Stimulated activated CD4-positive, alpha-beta T cell treated with anti-CD3 and anti-CD28 coated beads, TNF-alpha, amount 100 ng/mL, for 4 hours (primary cell): ENCODE results near the gene CCDC187.
A peak's percentile ranks its signal among the peaks of the same experiment; 100 is the strongest.

Experiments used
- DNase-seq, 3 experiments: peaks; one replicate each; pipeline ENCODE4 v3.0.0-alpha.2; 2020; ENCODE audit warnings: low read depth in 3 of 3

The CCDC187 gene

DNA sequence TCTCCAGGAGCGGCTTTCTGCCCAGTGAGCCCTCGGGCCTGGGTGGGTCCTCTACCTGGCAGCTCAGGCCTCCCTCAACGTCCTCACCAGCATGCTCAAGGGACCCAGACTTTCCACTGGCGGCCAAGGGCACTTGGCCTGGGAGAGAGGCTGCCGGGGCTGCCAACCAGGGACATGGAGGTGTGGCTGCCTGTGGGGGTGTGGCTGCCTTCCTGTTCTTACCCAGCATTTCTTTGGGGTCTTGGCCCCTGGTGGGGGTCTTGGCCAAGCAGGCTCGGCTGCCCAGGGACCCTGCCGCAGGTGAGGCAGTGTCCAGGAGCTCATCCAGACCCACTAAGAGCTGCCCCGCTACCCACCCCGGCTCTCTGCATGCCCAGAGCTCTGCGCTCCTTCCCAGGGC is 51.0 kb downstream of the CCDC187 start:
- no peak for DNase-seq

- no peak for DNase-seq
Observed at GRCh38 chr9:136252281-136252680, 51.6 kb downstream of the CCDC187 start.

- DNase-seq: no peak
Observed at GRCh38 chr9:136251264-136252115, 52.4 kb downstream of the CCDC187 start.

DNA sequence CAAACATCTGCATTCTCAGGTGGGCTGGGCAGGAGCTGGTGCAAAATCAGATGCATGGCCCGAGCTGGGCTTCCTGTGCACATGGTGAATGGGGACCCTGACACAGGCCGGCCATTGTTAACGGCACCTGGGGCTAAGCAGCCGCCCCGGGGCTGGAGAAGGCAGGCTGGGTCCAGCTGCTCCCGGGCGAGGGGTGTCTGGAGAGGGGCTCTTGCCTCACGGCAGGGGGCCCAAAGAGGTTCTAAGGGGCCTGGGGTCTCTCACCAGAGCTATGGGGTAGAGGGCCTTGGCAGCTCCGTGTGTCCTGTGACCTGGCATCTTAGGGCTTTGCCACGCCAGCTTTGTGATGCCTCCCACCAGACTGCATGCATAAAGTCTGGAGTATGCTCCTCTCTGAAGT is 53.2 kb downstream of the CCDC187 start:
- DNase-seq: no peak

DNA sequence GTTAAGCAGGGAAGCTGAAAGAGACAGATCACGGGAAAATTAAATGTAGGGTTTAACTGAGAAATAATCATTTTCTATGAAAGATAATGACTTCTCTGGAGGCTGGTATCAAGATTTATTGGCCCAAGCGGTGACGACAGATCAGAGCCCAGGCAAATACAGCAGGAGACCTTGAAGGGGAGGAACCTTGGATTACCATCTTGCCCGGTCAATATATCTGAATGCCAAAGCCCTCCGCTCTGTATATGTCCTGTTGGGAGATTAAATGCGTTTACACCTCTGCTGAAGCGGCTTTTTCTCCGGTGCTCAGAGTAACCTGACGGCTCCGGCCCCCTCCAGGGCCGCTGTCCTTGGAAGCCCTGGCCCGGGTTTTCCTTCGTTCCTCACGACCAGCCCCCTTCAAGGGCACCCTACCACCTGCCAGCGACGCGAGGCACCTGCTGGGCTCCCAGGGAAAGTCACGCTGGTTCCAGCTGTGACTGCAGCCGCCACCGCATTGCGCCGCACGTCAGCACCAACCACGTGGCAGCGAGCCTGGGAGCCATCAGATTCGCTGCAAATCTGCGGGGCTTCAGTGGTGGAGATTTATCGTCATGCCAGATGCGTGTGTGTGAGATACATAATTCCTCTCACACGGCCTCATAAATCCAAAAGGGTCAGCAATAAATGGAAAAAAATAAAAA is 53.9 kb downstream of the CCDC187 start:
- no peak for DNase-seq

GRCh38 chr9:136248951-136249876 is 54.7 kb downstream of the CCDC187 start:
- DNase-seq: no peak

DNA sequence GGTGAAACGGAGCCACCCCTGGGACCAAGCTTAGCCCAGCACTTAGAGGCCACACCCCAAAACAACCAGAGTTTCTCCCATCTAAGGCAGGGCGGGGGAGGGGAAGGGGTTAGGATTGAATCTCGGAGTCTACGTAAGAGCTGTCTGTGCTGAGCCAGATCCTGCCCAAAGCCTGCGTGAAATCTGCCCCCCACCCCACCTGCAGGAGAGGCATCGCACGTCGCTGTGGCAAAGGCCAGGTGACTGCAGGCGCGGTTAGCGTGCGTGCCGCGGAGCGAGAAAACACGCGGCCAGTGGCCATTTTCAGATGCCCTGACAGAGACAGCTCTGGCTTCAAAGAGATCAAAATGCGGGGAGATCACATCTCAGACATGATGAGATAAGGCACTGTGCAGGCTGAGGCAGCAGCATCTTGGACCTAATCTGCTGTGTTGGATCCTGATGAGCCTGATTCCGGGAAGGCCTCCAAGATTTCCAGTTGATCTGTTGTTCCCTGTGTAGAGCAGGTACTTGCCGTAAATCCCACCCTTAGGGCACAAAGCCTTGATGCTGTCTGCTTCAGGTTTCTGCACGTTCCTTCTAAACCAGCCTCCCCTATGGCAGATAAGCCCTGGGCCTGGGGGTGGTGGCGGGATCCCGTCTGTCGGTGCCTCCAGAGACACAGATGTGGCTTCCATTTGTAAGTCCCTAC is 55.8 kb downstream of the CCDC187 start:
- no peak for DNase-seq

DNA sequence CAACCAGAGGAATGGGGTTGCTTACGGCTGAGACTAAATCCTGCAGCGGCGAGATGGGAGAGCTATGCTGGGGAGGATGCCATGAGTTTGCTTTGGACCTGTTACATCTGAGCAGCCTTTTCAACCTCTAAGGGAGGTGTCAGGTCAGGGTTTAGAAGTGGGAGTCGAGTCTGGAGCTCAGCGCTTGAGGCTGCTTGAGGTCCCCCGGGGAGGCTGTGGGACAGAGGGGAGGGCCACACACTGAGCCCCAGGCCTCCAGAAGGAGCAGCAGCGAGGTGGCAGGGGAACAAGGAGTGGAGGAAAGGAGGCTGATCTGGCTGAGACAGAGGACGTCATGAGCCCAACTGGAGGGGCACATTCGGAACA is 56.4 kb downstream of the CCDC187 start:
- no peak for DNase-seq

GRCh38 chr9:136246849-136247550 is 56.9 kb downstream of the CCDC187 start:
- DNase-seq: no peak

- peak; percentile 77 to 78 (median 77) for DNase-seq
Observed at GRCh38 chr9:136245219-136246150, 58.4 kb downstream of the CCDC187 start, which contains the start of gene QSOX2. QSOX2 (minus strand) TSS chr9:136245812; CDS start chr9:136245803, 9 bp downstream.

- DNase-seq: no peak
Observed at GRCh38 chr9:136244969-136245218, 59.0 kb downstream of the CCDC187 start.

DNA sequence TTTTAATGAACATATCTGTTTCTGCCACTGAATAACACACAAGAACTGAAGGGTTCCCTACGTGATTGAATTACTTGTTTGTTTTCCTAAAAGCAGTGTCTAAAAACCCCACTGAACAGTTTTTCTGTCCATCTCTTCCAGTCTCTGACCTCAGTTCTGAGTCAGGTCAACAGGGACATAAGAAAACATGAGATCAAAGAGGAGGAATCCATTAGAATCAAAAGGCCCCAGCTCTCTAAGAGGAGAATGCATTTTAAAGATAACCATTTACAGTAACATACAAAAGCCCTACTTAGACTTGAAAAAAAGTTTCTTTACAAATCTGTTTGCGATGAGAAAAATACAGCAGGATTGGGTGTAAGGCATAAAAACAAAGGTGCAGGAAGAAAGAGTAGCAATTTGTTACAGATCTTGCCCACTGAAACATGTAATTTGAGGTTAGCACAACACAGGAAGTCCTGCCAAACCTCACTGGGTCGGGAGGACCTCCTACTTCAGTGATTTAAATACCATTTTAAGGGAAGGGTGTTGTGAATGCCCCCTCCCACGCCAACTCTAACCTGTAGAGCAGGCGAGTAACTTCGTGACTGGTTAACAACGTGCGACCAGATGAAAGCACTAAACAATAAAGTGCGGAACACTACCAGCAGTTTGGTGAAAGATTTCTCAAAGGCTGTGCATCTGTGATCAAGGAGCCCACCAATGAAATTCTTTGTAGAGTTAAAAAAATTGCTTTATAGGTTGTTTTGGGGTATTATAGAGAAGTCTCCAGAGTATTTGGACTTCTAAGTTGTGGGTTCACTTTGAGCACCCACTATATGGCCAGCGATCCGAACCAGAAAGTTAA is 59.5 kb downstream of the CCDC187 start:
- peak; percentile 25 to 61 (median 44) for DNase-seq

DNA sequence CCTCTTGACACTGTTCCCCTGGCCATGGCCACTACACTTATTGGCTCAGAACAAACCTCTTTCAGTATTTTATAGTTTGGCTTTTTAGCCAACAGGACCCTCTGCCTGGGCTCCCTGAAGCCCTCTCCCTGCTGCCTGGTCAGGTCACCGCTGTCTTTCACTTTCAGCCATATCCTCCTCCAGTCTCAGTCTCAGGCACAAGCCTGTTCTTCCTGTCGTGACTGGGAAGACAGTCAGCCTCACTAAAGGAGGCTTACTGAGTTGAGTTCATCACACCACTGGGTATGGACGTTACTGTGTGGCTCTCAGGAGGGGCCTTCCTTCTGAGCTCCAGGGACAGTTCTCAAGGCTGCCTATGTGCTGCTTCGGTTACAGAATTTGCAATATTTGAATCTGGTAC is 60.3 kb downstream of the CCDC187 start:
- no peak for DNase-seq

DNA sequence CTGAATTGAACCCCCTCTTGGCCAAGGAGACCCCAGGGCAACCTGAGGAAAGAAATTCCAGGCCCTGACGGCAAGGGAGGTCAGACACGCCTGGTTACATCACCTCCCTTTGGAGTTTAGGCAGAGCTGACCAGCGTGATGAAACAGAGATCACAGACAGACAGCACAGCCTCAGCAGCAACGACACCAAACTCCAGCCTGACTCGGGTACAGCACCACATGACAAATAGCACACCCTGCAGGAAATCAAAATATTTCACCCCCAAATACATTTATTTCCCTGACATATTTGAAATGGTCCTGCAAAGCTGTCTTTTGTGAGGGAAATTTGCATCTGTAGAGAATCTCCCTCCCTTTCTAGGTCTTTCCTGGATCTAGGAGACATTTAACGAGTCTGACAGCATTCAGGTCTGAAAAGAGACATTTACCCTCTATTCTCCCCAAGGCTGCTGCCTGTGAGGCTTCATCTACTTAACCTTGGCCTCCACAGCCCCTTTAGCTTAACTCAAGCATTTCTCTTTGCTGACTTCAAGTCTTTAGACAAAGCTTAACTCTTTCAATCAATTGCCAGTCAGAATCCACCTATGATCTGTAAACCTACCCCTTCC is 60.9 kb downstream of the CCDC187 start:
- no peak for DNase-seq

DNA sequence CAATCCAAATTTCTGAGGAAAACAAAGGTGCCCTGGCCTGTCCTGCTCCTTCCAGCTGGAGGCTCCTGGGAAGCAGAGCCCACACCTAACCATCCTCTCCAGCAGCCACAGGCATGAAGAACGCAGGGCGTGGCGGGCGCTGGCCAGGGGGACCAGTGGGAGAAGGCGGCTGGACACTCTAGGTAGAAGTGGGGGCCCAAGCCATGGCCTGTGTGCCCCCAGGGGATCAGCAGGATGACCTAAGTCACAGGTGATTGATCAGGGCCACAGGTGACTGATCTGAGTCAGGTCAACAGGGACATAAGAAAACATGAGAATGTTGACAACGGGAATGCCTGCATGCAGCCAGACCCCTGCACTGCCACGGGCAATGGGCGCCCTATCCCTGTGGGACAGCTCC is 61.6 kb downstream of the CCDC187 start:
- DNase-seq: no peak

GRCh38 chr9:136241542-136241941 is 62.4 kb downstream of the CCDC187 start:
- no peak for DNase-seq

- no peak for DNase-seq
Observed at GRCh38 chr9:136240941-136241340, 63.0 kb downstream of the CCDC187 start.

GRCh38 chr9:136239983-136240330 is 63.9 kb downstream of the CCDC187 start:
- no peak for DNase-seq
